A549 (cell line): ENCODE data around the gene NR3C1. TPM values are rescaled to one million over a fixed set of nuclear protein-coding genes. Genes with fewer than 3 reads are reported as not detected.
A peak's percentile ranks its signal among the peaks of the same experiment; 100 is the strongest.

Source experiments
- ATAC-seq, 2 experiments: fragments of 200-7000 bp in 1 of 2; fragments of >200 bp in 1 of 2; cut with Nextera tagmentation in 1 of 2; cut with Tn5 transposase in 1 of 2; 3 replicates each; pipeline versions ENCODE4 v1.8.0 to v1.9.1; 2018 to 2020; ENCODE audit warnings: mild to moderate bottlenecking in 1 of 2, moderate library complexity in 1 of 2
- CTCF ChIA-PET: fragments of 300-600 bp; sonication (Branson Sonifier 250); formaldehyde crosslinking; extraction: SDS; loops from one replicate; lab custom pipeline; 2021; ENCODE audit warnings: antibody characterized with exemption, inconsistent platforms; lab: Yijun Ruan, JAX
- POLR2A ChIA-PET: fragments of 350-600 bp; formaldehyde crosslinking; extraction: SDS; loops from one replicate; lab custom pipeline; 2021; ENCODE audit warnings: antibody characterized with exemption, inconsistent platforms; lab: Yijun Ruan, JAX
- DNase-seq, 2 experiments: peaks; one replicate each; pipeline versions ENCODE4 v3.0.0 to v3.0.0-alpha.2; 2011 to 2016; ENCODE audit warnings: low read depth in 1 of 2, low spot score in 1 of 2
- FAIRE-seq: peaks from 2 replicates; lab custom pipeline; 2011; peaks lifted over from hg19 to GRCh38; lab: Jason Lieb, UNC
- H3K27ac ChIP-seq, 2 experiments: fragments of >200 bp; sonication (Bioruptor Twin); formaldehyde crosslinking; 3 replicates each; pipeline ENCODE4 v1.5.1; 2016 to 2017
- H3K4me1 ChIP-seq: fragments of >200 bp; sonication (Bioruptor Twin); formaldehyde crosslinking; 3 replicates; pipeline ENCODE4 v1.6.1; 2016
- H3K4me2 ChIP-seq: fragments of >200 bp; sonication (Bioruptor Twin); formaldehyde crosslinking; 3 replicates; pipeline ENCODE4 v1.6.1; 2016
- H3K4me3 ChIP-seq: fragments of >200 bp; sonication (Bioruptor Twin); formaldehyde crosslinking; 3 replicates; pipeline ENCODE4 v1.5.1; 2016
- H3K9me3 ChIP-seq: fragments of >200 bp; sonication (Bioruptor Twin); formaldehyde crosslinking; 3 replicates; pipeline ENCODE4 v1.6.1; 2016
- CBX2 ChIP-seq: fragments of 200-600 bp; sonication (generic); IDR thresholded peaks from 2 replicates; pipeline ENCODE4 v1.6.1; 2016; ENCODE audit warnings: low read depth, mild to moderate bottlenecking, borderline replicate concordance
- CBX8 ChIP-seq: fragments of 200-600 bp; sonication (generic); IDR thresholded peaks from 2 replicates; pipeline ENCODE4 v1.6.1; 2016
- CHD2 ChIP-seq: fragments of 150-350 bp; IDR thresholded peaks from 2 replicates; pipeline ENCODE4 v1.6.1; 2014; ENCODE audit warnings: low read length; ENCODE audit not compliant: partially characterized antibody
- CHD4 ChIP-seq: fragments of 200-600 bp; sonication (generic); IDR thresholded peaks from 2 replicates; pipeline ENCODE4 v1.6.1; 2016; ENCODE audit warnings: antibody characterized with exemption, mild to moderate bottlenecking, borderline replicate concordance
- CTCF ChIP-seq: fragments of >200 bp; sonication (Bioruptor Twin); formaldehyde crosslinking; IDR thresholded peaks from 3 replicates; pipeline ENCODE4 v1.5.1; 2016
- EHF ChIP-seq: fragments of 250-450 bp; sonication (Bioruptor Pico); IDR thresholded peaks from 2 replicates; pipeline ENCODE4 v1.5.0; 2020; ENCODE audit warnings: mild to moderate bottlenecking
- EHMT2 ChIP-seq: fragments of 200-600 bp; sonication (generic); IDR thresholded peaks from 2 replicates; pipeline ENCODE4 v1.6.1; 2016; ENCODE audit warnings: antibody characterized with exemption, low read depth, mild to moderate bottlenecking, moderate library complexity
- EP300 ChIP-seq, 2 experiments: fragments of >200 bp; sonication (Bioruptor Twin); formaldehyde crosslinking; IDR thresholded peaks; 2 replicates in 1 of 2; 3 replicates in 1 of 2; pipeline ENCODE4 v1.6.1; 2016 to 2017
- FOXS1 ChIP-seq: fragments of 250-450 bp; sonication (Bioruptor Pico); IDR thresholded peaks from 2 replicates; pipeline ENCODE4 v1.5.0; 2020; ENCODE audit warnings: mild to moderate bottlenecking, moderate library complexity
- HOXB5 ChIP-seq: fragments of 250-450 bp; sonication (Bioruptor Pico); IDR thresholded peaks from 2 replicates; pipeline ENCODE4 v1.5.0; 2020; ENCODE audit warnings: mild to moderate bottlenecking, moderate library complexity
- JUN ChIP-seq, 2 experiments: fragments of >200 bp; sonication (Bioruptor Twin); formaldehyde crosslinking; IDR thresholded peaks; 2 replicates in 1 of 2; 3 replicates in 1 of 2; pipeline ENCODE4 v1.6.1; 2016 to 2017
- KDM1A ChIP-seq: fragments of 200-600 bp; sonication (generic); IDR thresholded peaks from 2 replicates; pipeline ENCODE4 v1.6.1; 2016; ENCODE audit warnings: low read depth, mild to moderate bottlenecking
- RAD21 ChIP-seq, 2 experiments: fragments of >200 bp in 1 of 2; sonication (Bioruptor Twin) in 1 of 2; formaldehyde crosslinking in 1 of 2; IDR thresholded peaks in 1 of 2; conservative IDR thresholded peaks in 1 of 2; 2 replicates in 1 of 2; 3 replicates in 1 of 2; pipeline ENCODE4 v1.6.1; 2012 to 2018; ENCODE audit warnings: inconsistent platforms in 1 of 2
- REST ChIP-seq: fragments of 200-600 bp; sonication (generic); IDR thresholded peaks from 2 replicates; pipeline ENCODE4 v1.6.1; 2016; ENCODE audit warnings: antibody characterized with exemption, mild to moderate bottlenecking, moderate library complexity
- TP53 ChIP-seq: fragments of 250-450 bp; sonication (Bioruptor Pico); IDR thresholded peaks from 2 replicates; pipeline ENCODE4 v1.5.0; 2021; ENCODE audit warnings: mild to moderate bottlenecking, moderate library complexity
- WGBS: methylation state at CpG from one replicate; pipeline ENCODE4 v1.1.6; 2017; ENCODE audit errors: missing lambda C conversion rate; 5-methylcytosine and 5-hydroxymethylcytosine counted together
- polyA plus RNA-seq, 4 experiments: library from polyadenylated mRNA; depleted of rRNA in 3 of 4; stranded (reverse); fragments of >200 nt; fragmentation: RNase III in 1 of 4; extraction: RNeasy Plus Mini Kit Qiagen cat#74134 plus additional on column Dnase treatment in 1 of 4; gene quantifications; 2 replicates in 3 of 4; 3 replicates in 1 of 4; pipeline ENCODE4 v1.2.3, GENCODE V29; 2011 to 2017
- TF ChIP-seq, protein P1 (sequence below): fragments of >200 bp; sonication (Bioruptor Twin); formaldehyde crosslinking; IDR thresholded peaks from 3 replicates; pipeline ENCODE4 v1.6.1; 2016
- TF ChIP-seq, protein P2 (sequence below): fragments of 150-350 bp; IDR thresholded peaks from 2 replicates; pipeline ENCODE4 v1.6.1; 2014; ENCODE audit warnings: low read depth, mild to moderate bottlenecking, low read length
- TF ChIP-seq, protein P3 (sequence below): IDR thresholded peaks from 2 replicates; pipeline ENCODE4 v1.6.1; 2012
- TF ChIP-seq, protein P4 (sequence below): IDR thresholded peaks from 2 replicates; pipeline ENCODE4 v1.6.1; 2012

NR3C1 gene
- polyA plus RNA-seq, 2 of the 4 experiments (the other 2 are of a cell fraction): 46.5 to 73.0 TPM

- TF ChIP-seq JUN (IDR thresholded peaks at IDR 0.05): no peak
- TF ChIP-seq EHMT2: no peak
- TF ChIP-seq, protein P1, sequence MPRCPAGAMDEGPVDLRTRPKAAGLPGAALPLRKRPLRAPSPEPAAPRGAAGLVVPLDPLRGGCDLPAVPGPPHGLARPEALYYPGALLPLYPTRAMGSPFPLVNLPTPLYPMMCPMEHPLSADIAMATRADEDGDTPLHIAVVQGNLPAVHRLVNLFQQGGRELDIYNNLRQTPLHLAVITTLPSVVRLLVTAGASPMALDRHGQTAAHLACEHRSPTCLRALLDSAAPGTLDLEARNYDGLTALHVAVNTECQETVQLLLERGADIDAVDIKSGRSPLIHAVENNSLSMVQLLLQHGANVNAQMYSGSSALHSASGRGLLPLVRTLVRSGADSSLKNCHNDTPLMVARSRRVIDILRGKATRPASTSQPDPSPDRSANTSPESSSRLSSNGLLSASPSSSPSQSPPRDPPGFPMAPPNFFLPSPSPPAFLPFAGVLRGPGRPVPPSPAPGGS: no peak
Measured at GRCh38 chr5:143398451-143399237, 4.8 kb downstream of the NR3C1 start (continued).

GRCh38 chr5:143398053-143398355 is 5.5 kb downstream of the NR3C1 start:
- FAIRE-seq: no peak
- under 1% methylated on average over 2 of the region's 2 CpGs for whole genome bisulfite sequencing
- H3K4me2 ChIP-seq: peak overlapping the region; percentile 88
- peak overlapping the region in 1 of 2 experiments; percentile 96; a peak in 3 of 6 replicates for H3K27ac ChIP-seq
- no peak for DNase-seq
- TF ChIP-seq, protein P2, sequence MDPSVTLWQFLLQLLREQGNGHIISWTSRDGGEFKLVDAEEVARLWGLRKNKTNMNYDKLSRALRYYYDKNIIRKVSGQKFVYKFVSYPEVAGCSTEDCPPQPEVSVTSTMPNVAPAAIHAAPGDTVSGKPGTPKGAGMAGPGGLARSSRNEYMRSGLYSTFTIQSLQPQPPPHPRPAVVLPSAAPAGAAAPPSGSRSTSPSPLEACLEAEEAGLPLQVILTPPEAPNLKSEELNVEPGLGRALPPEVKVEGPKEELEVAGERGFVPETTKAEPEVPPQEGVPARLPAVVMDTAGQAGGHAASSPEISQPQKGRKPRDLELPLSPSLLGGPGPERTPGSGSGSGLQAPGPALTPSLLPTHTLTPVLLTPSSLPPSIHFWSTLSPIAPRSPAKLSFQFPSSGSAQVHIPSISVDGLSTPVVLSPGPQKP: no peak
- TF ChIP-seq REST: no peak
- TF ChIP-seq CTCF: no peak
- TF ChIP-seq HOXB5: no peak
- TF ChIP-seq, protein P3, sequence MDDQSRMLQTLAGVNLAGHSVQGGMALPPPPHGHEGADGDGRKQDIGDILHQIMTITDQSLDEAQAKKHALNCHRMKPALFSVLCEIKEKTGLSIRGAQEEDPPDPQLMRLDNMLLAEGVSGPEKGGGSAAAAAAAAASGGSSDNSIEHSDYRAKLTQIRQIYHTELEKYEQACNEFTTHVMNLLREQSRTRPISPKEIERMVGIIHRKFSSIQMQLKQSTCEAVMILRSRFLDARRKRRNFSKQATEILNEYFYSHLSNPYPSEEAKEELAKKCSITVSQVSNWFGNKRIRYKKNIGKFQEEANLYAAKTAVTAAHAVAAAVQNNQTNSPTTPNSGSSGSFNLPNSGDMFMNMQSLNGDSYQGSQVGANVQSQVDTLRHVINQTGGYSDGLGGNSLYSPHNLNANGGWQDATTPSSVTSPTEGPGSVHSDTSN: no peak
- no peak for TF ChIP-seq CBX2
- no peak for TF ChIP-seq EHF
- TF ChIP-seq, protein P4, sequence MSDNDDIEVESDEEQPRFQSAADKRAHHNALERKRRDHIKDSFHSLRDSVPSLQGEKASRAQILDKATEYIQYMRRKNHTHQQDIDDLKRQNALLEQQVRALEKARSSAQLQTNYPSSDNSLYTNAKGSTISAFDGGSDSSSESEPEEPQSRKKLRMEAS: no peak
- TF ChIP-seq CHD2: no peak
- TF ChIP-seq, protein P1: no peak
- TF ChIP-seq RAD21 (conservative IDR thresholded peaks at IDR 0.05 in 1 of 2, IDR thresholded peaks at IDR 0.05 in 1 of 2): no peak
- TF ChIP-seq CBX8: no peak
- no peak for TF ChIP-seq KDM1A
- TF ChIP-seq TP53 (CRISPR knock-in tag): no peak
- TF ChIP-seq FOXS1 (CRISPR knock-in tag): no peak
- no peak for TF ChIP-seq EP300 (IDR thresholded peaks at IDR 0.05)
- no peak for TF ChIP-seq CHD4
- no peak for ATAC-seq
- H3K4me1 ChIP-seq: peaks cover 26% of the 10 kb centered on the region
- POLR2A ChIA-PET: interaction anchor here (1.3 kb wide), 1 partner anchor 196 kb away, joined by 3 read pairs; no protein-coding TSS in a partner anchor
- peak overlapping the region; percentile 86 for H3K4me3 ChIP-seq
- CTCF ChIA-PET: no interaction called here
- no peaks in the 10 kb centered on the region for H3K9me3 ChIP-seq
